Ishikawa (cell line): ENCODE measurements around the gene HACD1.

Experiments used
- CREB1 ChIP-seq: IDR thresholded peaks from 2 replicates; pipeline ENCODE4 v1.6.1; 2012; ENCODE audit warnings: low read depth
- EGR1 ChIP-seq: IDR thresholded peaks from 2 replicates; pipeline ENCODE4 v1.6.1; 2012
- TAF1 ChIP-seq: IDR thresholded peaks from 2 replicates; pipeline ENCODE4 v1.6.1; 2012; ENCODE audit warnings: low read depth, mild to moderate bottlenecking
- TEAD4 ChIP-seq: IDR thresholded peaks from 2 replicates; pipeline ENCODE4 v1.6.1; 2012

DNA sequence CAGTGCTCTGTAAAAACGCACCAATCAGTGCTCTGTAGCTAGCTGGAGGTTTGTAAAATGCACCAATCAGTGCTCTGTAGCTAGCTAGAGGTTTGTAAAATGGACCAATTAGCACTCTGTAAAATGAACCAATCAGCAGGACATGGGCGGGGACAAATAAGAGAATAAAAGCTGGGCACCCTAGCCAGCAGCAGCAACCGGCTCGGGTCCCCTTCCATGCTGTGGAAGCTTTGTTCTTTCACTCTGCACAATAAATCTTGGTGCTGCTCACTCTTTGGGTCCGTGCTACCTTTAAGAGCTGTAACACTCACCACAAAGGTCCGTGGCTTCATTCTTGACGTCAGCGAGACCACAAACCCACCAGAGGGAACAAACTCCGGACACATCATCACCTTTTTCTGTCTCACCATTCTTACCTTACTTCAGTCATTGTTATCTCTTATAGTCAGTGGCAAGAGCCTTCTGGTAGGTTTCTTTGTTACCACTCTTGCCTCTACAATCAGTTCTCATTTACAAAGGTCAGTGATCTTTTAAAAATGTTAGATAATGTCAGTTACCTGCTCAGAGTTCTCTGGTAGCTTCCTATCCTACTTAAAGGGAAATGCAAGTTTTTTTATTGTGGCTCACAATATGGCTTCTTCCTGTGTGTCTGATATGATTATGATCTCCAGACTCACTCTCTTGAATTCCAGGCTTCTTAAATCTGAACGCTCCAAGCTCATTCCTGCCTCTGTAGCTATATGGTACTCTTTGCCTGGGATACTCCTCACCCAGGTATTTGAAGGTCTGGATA, 31.3 kb upstream of the HACD1 start:
- TF ChIP-seq TAF1, result no peak
- TF ChIP-seq EGR1, result no peak
- no peak for TF ChIP-seq TEAD4
- TF ChIP-seq CREB1, result no peak
